Keratinocyte (primary cell): Measurements from ENCODE around the gene KIF25. TPM values are rescaled to one million over a fixed set of nuclear protein-coding genes. Genes with fewer than 3 reads are reported as not detected.

Source experiments
- DNase-seq: peaks from one replicate; pipeline ENCODE4 v3.0.0-alpha.2; 2011; ENCODE audit warnings: low read depth, missing footprints, low spot score
- FAIRE-seq: peaks from 2 replicates; lab custom pipeline; 2011; peaks lifted over from hg19 to GRCh38; lab: Jason Lieb, UNC
- H2AFZ ChIP-seq: 2 replicates; pipeline ENCODE4 v1.6.0; 2012; ENCODE audit warnings: low read length, control low read depth, inconsistent platforms; ENCODE audit not compliant: control insufficient read depth
- H3K27ac ChIP-seq: 2 replicates; pipeline ENCODE4 v1.5.1; 2011; ENCODE audit warnings: low read length; ENCODE audit not compliant: control insufficient read depth, insufficient read depth
- H3K27me3 ChIP-seq: 3 replicates; pipeline ENCODE4 v1.6.0; 2011; ENCODE audit warnings: low read length; ENCODE audit not compliant: control insufficient read depth, insufficient read depth; ENCODE audit errors: extremely low read depth
- H3K36me3 ChIP-seq, 2 experiments: 2 replicates in 1 of 2; 3 replicates in 1 of 2; pipeline ENCODE4 v1.5.1; 2011; ENCODE audit warnings: low read length in 2 of 2, mild to moderate bottlenecking in 1 of 2; ENCODE audit not compliant: control insufficient read depth in 2 of 2, insufficient read depth in 2 of 2; ENCODE audit errors: extremely low read depth in 1 of 2
- H3K4me1 ChIP-seq: 3 replicates; pipeline ENCODE4 v1.5.1; 2011; ENCODE audit warnings: low read length; ENCODE audit not compliant: control insufficient read depth, insufficient read depth; ENCODE audit errors: extremely low read depth
- H3K4me2 ChIP-seq: 3 replicates; pipeline ENCODE4 v1.6.0; 2011; ENCODE audit warnings: low read depth, low read length; ENCODE audit not compliant: control insufficient read depth, insufficient read depth; ENCODE audit errors: extremely low read depth
- H3K4me3 ChIP-seq, 3 experiments: fragments of 200-600 bp in 1 of 3; sonication (generic) in 1 of 3; 2 replicates in 2 of 3; 3 replicates in 1 of 3; pipeline ENCODE4 v1.5.1; 2011 to 2016; ENCODE audit warnings: low read length in 3 of 3, mild to moderate bottlenecking in 3 of 3, control low read depth in 2 of 3, inconsistent platforms in 1 of 3, low read depth in 1 of 3, mixed read lengths in 1 of 3, mixed run types in 1 of 3, moderate library complexity in 1 of 3; ENCODE audit not compliant: control insufficient read depth in 2 of 3, insufficient read depth in 2 of 3; ENCODE audit errors: extremely low read depth in 1 of 3
- H3K79me2 ChIP-seq: 2 replicates; pipeline ENCODE4 v1.6.0; 2012; ENCODE audit warnings: low read length; ENCODE audit not compliant: control insufficient read depth, insufficient read depth
- H3K9ac ChIP-seq: 3 replicates; pipeline ENCODE4 v1.6.0; 2011; ENCODE audit warnings: low read length; ENCODE audit not compliant: control insufficient read depth, insufficient read depth; ENCODE audit errors: extremely low read depth
- H3K9me1 ChIP-seq: 3 replicates; pipeline ENCODE4 v1.6.0; 2011; ENCODE audit warnings: low read length; ENCODE audit not compliant: control insufficient read depth, insufficient read depth; ENCODE audit errors: extremely low read depth
- H3K9me3 ChIP-seq: 2 replicates; pipeline ENCODE4 v1.5.1; 2012; ENCODE audit warnings: low read depth, low read length; ENCODE audit not compliant: control insufficient read depth
- H4K20me1 ChIP-seq: 3 replicates; pipeline ENCODE4 v1.6.0; 2011; ENCODE audit warnings: low read length; ENCODE audit not compliant: control insufficient read depth, insufficient read depth; ENCODE audit errors: extremely low read depth
- CTCF ChIP-seq, 3 experiments: IDR thresholded peaks in 1 of 3; conservative IDR thresholded peaks in 1 of 3; optimal IDR thresholded peaks in 1 of 3; 2 replicates in 2 of 3; 3 replicates in 1 of 3; pipeline versions ENCODE3 to v1.5.1; 2011; ENCODE audit warnings: low read length in 3 of 3, mild to moderate bottlenecking in 3 of 3, moderate library complexity in 2 of 3, control low read depth in 1 of 3, inconsistent platforms in 1 of 3; ENCODE audit not compliant: insufficient read depth in 2 of 3; ENCODE audit errors: extremely low read depth in 1 of 3
- EZH2 ChIP-seq: IDR thresholded peaks from one replicate; pipeline ENCODE4 v1.6.1; 2012; ENCODE audit warnings: inconsistent platforms, mild to moderate bottlenecking, low read length, moderate library complexity
- dilution Hi-C: fragments of 300-500 bp; cut with MboI; formaldehyde crosslinking; loops from one replicate; pipeline ENCODE4 v1.7.0; 2020; ENCODE audit warnings: low sequenced_read_pairs; ENCODE audit not compliant: extremely low pct_ligation_motif_present
- polyA plus RNA-seq, 5 experiments: library from polyadenylated mRNA; depleted of rRNA in 3 of 5; stranded (reverse) in 3 of 5; stranded (forward) in 1 of 5; unstranded in 1 of 5; fragments of >200 nt; gene quantifications; 1 replicate in 1 of 5; 2 replicates in 3 of 5; 3 replicates in 1 of 5; pipeline versions ENCODE4 v1.2.1 to v1.2.3, GENCODE V29; 2011 to 2012; ENCODE audit warnings: missing spikeins in 2 of 5, low read depth in 1 of 5, low replicate concordance in 1 of 5

KIF25 gene
- polyA plus RNA-seq, 1 donor (not counting 4 experiments of a cell fraction or from before 2014, with no cell fraction given) = not detected

GRCh38 chr6:168015009-168015408, 17.5 kb downstream of the KIF25 start:
- H3K27ac ChIP-seq = no peak overlapping the region
- DNase-seq (no peak), FAIRE-seq (no peak)
- peaks cover 48% of the 10 kb centered on the region for H3K27me3 ChIP-seq
- H3K79me2 ChIP-seq = no peaks in the 10 kb centered on the region
- H3K9me1 ChIP-seq = no peaks in the 10 kb centered on the region
- TF ChIP-seq EZH2 (no peak), CTCF (optimal IDR thresholded peaks at IDR 0.05 in 1 of 3, IDR thresholded peaks at IDR 0.05 in 1 of 3, conservative IDR thresholded peaks at IDR 0.05 in 1 of 3; ENCODE audit: extremely low read depth in 1 of 3, insufficient read depth in 2 of 3, low read length in 3 of 3) (no peak)
- H3K4me1 ChIP-seq = peaks cover 8% of the 10 kb centered on the region
- peaks cover 22% of the 10 kb centered on the region for H3K9me3 ChIP-seq
- H2AFZ ChIP-seq = no peak overlapping the region
- H3K9ac ChIP-seq = no peak overlapping the region
- H3K36me3 ChIP-seq = no peaks in the 10 kb centered on the region
- H3K4me2 ChIP-seq = no peak overlapping the region
- H4K20me1 ChIP-seq = no peaks in the 10 kb centered on the region
- no peak overlapping the region for H3K4me3 ChIP-seq
- dilution Hi-C loops = no loop called here

- H3K9ac ChIP-seq = no peak overlapping the region
- dilution Hi-C loops = no loop called here
- H3K9me3 ChIP-seq = peaks cover 22% of the 10 kb centered on the region
- H3K4me2 ChIP-seq = no peak overlapping the region
- no peak overlapping the region for H2AFZ ChIP-seq
- no peak overlapping the region for H3K27ac ChIP-seq
- H3K36me3 ChIP-seq = no peaks in the 10 kb centered on the region
- H3K4me1 ChIP-seq = peaks cover 8% of the 10 kb centered on the region
- H4K20me1 ChIP-seq = no peaks in the 10 kb centered on the region
- DNase-seq (no peak), FAIRE-seq (no peak)
- no peak overlapping the region for H3K4me3 ChIP-seq
- H3K79me2 ChIP-seq = no peaks in the 10 kb centered on the region
- H3K9me1 ChIP-seq = no peaks in the 10 kb centered on the region
- TF ChIP-seq EZH2 (no peak), CTCF (optimal IDR thresholded peaks at IDR 0.05 in 1 of 3, IDR thresholded peaks at IDR 0.05 in 1 of 3, conservative IDR thresholded peaks at IDR 0.05 in 1 of 3; ENCODE audit: extremely low read depth in 1 of 3, insufficient read depth in 2 of 3, low read length in 3 of 3) (no peak)
- H3K27me3 ChIP-seq = peaks cover 48% of the 10 kb centered on the region
Observed at GRCh38 chr6:168015482-168016175, 18.2 kb downstream of the KIF25 start.
